ENCODE results near the gene WDR70. TPM values are rescaled to one million over a fixed set of nuclear protein-coding genes. Genes with fewer than 3 reads are reported as not detected.

Gene WDR70
- total and polyA plus RNA-seq, 4 donors: 4.0 to 17.7 (median 14.5) TPM

DNA sequence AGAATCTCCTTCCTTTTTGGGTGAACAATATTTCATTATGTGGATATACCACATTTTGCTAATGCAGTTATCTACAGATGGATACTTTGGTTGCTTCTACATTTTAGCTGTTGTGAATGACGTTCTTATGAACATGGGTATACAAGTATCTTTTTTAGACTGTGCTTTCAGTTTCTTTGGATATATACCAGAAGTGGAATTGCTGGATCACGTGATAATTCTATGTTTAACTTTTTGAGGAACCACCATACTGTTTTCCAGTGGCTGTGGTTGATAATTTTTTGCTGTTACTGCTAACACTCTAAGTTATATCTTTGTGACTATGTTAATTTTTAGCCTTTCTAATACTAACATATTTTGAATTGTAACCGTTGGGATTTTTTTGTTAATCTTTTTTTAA, 12.5 kb downstream of the WDR70 start:
- Histone ChIP-seq H3K27me3 (ENCODE audit: control insufficient read depth in 4 of 4, insufficient read depth in 4 of 4, low read length in 3 of 4) (no peaks in the 10 kb centered on the region), H3K4me1 (ENCODE audit: control insufficient read depth in 4 of 4, insufficient read depth in 4 of 4, low read length in 3 of 4) (no peaks in the 10 kb centered on the region), H3K4me3 (ENCODE audit: low read depth in 1 of 3, low read length in 3 of 3) (no peak overlapping the region), H3K9ac (ENCODE audit: low read depth in 1 of 2, low read length in 2 of 2) (no peak overlapping the region), H3K9me3 (ENCODE audit: control insufficient read depth in 4 of 4, low read length in 3 of 4) (no peaks in the 10 kb centered on the region), H3K27ac (ENCODE audit: low read depth in 1 of 2, low read length in 2 of 2) (no peak overlapping the region), H3K36me3 (ENCODE audit: control insufficient read depth in 4 of 4, insufficient read depth in 3 of 4, low read depth in 1 of 4, low read length in 3 of 4) (peaks cover 6 to 20% (median 10%) of the 10 kb centered on the region in 4 donors)
- WGBS: 89% methylated on average over 3 of the region's 3 CpGs
- no peak for DNase-seq (ENCODE audit: low spot score)
- TF ChIP-seq RAD21 (IDR thresholded peaks at IDR 0.05): no peak
- no peak for TF ChIP-seq YY1 (IDR thresholded peaks at IDR 0.05)
- no peak for TF ChIP-seq HNF4G (IDR thresholded peaks at IDR 0.05)
- TF ChIP-seq, protein P1, sequence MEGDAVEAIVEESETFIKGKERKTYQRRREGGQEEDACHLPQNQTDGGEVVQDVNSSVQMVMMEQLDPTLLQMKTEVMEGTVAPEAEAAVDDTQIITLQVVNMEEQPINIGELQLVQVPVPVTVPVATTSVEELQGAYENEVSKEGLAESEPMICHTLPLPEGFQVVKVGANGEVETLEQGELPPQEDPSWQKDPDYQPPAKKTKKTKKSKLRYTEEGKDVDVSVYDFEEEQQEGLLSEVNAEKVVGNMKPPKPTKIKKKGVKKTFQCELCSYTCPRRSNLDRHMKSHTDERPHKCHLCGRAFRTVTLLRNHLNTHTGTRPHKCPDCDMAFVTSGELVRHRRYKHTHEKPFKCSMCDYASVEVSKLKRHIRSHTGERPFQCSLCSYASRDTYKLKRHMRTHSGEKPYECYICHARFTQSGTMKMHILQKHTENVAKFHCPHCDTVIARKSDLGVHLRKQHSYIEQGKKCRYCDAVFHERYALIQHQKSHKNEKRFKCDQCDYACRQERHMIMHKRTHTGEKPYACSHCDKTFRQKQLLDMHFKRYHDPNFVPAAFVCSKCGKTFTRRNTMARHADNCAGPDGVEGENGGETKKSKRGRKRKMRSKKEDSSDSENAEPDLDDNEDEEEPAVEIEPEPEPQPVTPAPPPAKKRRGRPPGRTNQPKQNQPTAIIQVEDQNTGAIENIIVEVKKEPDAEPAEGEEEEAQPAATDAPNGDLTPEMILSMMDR (IDR thresholded peaks at IDR 0.05; ENCODE audit: low read depth, low read length, missing input control): no peak
- no peak for TF ChIP-seq GABPA (IDR thresholded peaks at IDR 0.05 in 1 of 2, conservative IDR thresholded peaks at IDR 0.05 in 1 of 2)
- TF ChIP-seq, protein P2, sequence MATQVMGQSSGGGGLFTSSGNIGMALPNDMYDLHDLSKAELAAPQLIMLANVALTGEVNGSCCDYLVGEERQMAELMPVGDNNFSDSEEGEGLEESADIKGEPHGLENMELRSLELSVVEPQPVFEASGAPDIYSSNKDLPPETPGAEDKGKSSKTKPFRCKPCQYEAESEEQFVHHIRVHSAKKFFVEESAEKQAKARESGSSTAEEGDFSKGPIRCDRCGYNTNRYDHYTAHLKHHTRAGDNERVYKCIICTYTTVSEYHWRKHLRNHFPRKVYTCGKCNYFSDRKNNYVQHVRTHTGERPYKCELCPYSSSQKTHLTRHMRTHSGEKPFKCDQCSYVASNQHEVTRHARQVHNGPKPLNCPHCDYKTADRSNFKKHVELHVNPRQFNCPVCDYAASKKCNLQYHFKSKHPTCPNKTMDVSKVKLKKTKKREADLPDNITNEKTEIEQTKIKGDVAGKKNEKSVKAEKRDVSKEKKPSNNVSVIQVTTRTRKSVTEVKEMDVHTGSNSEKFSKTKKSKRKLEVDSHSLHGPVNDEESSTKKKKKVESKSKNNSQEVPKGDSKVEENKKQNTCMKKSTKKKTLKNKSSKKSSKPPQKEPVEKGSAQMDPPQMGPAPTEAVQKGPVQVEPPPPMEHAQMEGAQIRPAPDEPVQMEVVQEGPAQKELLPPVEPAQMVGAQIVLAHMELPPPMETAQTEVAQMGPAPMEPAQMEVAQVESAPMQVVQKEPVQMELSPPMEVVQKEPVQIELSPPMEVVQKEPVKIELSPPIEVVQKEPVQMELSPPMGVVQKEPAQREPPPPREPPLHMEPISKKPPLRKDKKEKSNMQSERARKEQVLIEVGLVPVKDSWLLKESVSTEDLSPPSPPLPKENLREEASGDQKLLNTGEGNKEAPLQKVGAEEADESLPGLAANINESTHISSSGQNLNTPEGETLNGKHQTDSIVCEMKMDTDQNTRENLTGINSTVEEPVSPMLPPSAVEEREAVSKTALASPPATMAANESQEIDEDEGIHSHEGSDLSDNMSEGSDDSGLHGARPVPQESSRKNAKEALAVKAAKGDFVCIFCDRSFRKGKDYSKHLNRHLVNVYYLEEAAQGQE (IDR thresholded peaks at IDR 0.05): no peak
- TF ChIP-seq EGR1 (IDR thresholded peaks at IDR 0.05; ENCODE audit: low read depth in 2 of 2): no peak
- TF ChIP-seq RXRA (IDR thresholded peaks at IDR 0.05): no peak

DNA sequence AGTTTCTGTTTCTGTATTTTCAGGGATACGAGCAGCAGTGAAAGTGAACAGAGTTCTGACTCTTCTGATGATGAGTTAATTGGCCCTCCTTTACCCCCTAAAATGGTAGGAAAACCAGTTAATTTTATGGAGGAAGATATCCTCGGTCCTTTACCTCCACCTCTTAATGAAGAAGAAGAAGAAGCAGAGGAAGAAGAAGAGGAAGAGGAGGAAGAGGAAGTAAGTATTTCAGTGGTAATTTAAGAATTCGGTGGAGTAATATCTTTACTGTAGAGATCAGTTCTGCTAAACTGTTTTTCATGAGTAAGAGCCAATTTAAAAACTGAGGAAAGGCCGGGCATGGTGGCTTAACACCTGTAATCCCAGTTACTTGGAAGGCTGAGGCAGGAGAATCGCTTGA, 17.2 kb downstream of the WDR70 start:
- H3K36me3 ChIP-seq (ENCODE audit: control insufficient read depth in 4 of 4, insufficient read depth in 3 of 4, low read depth in 1 of 4, low read length in 3 of 4): peaks cover 9 to 35% (median 13%) of the 10 kb centered on the region in 4 donors
- whole genome bisulfite sequencing: 92% methylated on average over 5 of the region's 5 CpGs
- TF ChIP-seq, protein P2 (IDR thresholded peaks at IDR 0.05): no peak
- TF ChIP-seq YY1 (IDR thresholded peaks at IDR 0.05): no peak
- TF ChIP-seq HNF4A (conservative IDR thresholded peaks at IDR 0.05): no peak
- TF ChIP-seq GABPA (IDR thresholded peaks at IDR 0.05 in 1 of 2, conservative IDR thresholded peaks at IDR 0.05 in 1 of 2): no peak
- TF ChIP-seq RXRA (IDR thresholded peaks at IDR 0.05): no peak
- no peak for TF ChIP-seq NR2F2 (IDR thresholded peaks at IDR 0.05)
- no peak for TF ChIP-seq EGR1 (IDR thresholded peaks at IDR 0.05; ENCODE audit: low read depth in 2 of 2)
- TF ChIP-seq SP1 (IDR thresholded peaks at IDR 0.05): no peak
- TF ChIP-seq HNF4G (IDR thresholded peaks at IDR 0.05): no peak
- no peak for TF ChIP-seq FOXA1 (IDR thresholded peaks at IDR 0.05)
- TF ChIP-seq, protein P1 (IDR thresholded peaks at IDR 0.05; ENCODE audit: low read depth, low read length, missing input control): no peak
- no peak for TF ChIP-seq JUND (IDR thresholded peaks at IDR 0.05)
- TF ChIP-seq FOXA2 (IDR thresholded peaks at IDR 0.05): no peak

More for the DNA sequence above, 17.2 kb downstream of the WDR70 start:
- Histone ChIP-seq H3K27me3 (ENCODE audit: control insufficient read depth in 4 of 4, insufficient read depth in 4 of 4, low read length in 3 of 4) (no peaks in the 10 kb centered on the region), H3K4me3 (ENCODE audit: low read depth in 1 of 3, low read length in 3 of 3) (no peak overlapping the region), H3K4me1 (ENCODE audit: control insufficient read depth in 4 of 4, insufficient read depth in 4 of 4, low read length in 3 of 4) (peaks cover 0 to 3% (median 0%) of the 10 kb centered on the region in 4 donors), H3K9me3 (ENCODE audit: control insufficient read depth in 4 of 4, low read length in 3 of 4) (no peaks in the 10 kb centered on the region), H3K27ac (ENCODE audit: low read depth in 1 of 2, low read length in 2 of 2) (no peak overlapping the region), H3K9ac (ENCODE audit: low read depth in 1 of 2, low read length in 2 of 2) (no peak overlapping the region)
- no peak for DNase-seq (ENCODE audit: low spot score)

Data from liver (tissue), 9 donors.